Heart left ventricle (tissue), 16 donors: ENCODE results near the gene XYLT2. TPM values are rescaled to one million over a fixed set of nuclear protein-coding genes. Genes with fewer than 3 reads are reported as not detected.

Experiments
- ATAC-seq, 4 donors: fragments of 200-7000 bp; cut with Tn5 transposase; one replicate each; pipeline ENCODE4 v1.9.1; 2020 to 2022; ENCODE audit warnings: moderate library complexity in 4 of 4, mild to moderate bottlenecking in 3 of 4, moderate number of reproducible peaks in 1 of 4
- DNase-seq, 5 donors: peaks; one replicate each; pipeline ENCODE4 v3.0.0-alpha.2; 2020
- H3K27ac ChIP-seq, 12 donors: fragments of 200-600 bp; sonication (generic) in 4 of 12; one replicate each; pipeline versions ENCODE4 v1.5.0 to v1.8.0; 2016 to 2022; ENCODE audit warnings: mild to moderate bottlenecking in 2 of 12
- H3K27me3 ChIP-seq, 9 donors: fragments of 200-600 bp; sonication (generic) in 2 of 9; one replicate each; pipeline versions ENCODE4 v1.5.1 to v1.8.0; 2016 to 2022; ENCODE audit warnings: mild to moderate bottlenecking in 3 of 9
- H3K36me3 ChIP-seq, 9 donors: fragments of 200-600 bp; sonication (generic) in 2 of 9; one replicate each; pipeline versions ENCODE4 v1.5.0 to v1.8.0; 2018 to 2022; ENCODE audit warnings: mild to moderate bottlenecking in 2 of 9
- H3K4me1 ChIP-seq, 12 donors: fragments of 200-600 bp; sonication (generic) in 4 of 12; one replicate each; pipeline versions ENCODE4 v1.5.0 to v1.8.0; 2016 to 2022; ENCODE audit warnings: mild to moderate bottlenecking in 3 of 12
- H3K4me3 ChIP-seq, 12 donors: fragments of 200-600 bp; sonication (generic) in 4 of 12; one replicate each; pipeline versions ENCODE4 v1.5.0 to v1.8.0; 2017 to 2022; ENCODE audit warnings: mild to moderate bottlenecking in 9 of 12, moderate library complexity in 4 of 12
- H3K9me3 ChIP-seq, 12 donors: fragments of 200-600 bp; sonication (generic) in 4 of 12; one replicate each; pipeline versions ENCODE4 v1.5.0 to v1.8.0; 2016 to 2022; ENCODE audit warnings: mild to moderate bottlenecking in 1 of 12
- POLR2A ChIP-seq, 2 donors: fragments of 450-650 bp; IDR thresholded peaks; one replicate each; pipeline ENCODE4 v1.6.1; 2017; ENCODE audit warnings: antibody characterized with exemption in 2 of 2, mild to moderate bottlenecking in 2 of 2, moderate library complexity in 2 of 2
- WGBS, 4 donors: extraction: QIAGEN DNeasy Blood & Tissue Kit in 2 of 4; methylation state at CpG; one replicate each; pipeline versions ENCODE4 v1.1.5 to v1.1.7; 2013 to 2018; 5-methylcytosine and 5-hydroxymethylcytosine counted together
- intact Hi-C, 10 donors: fragments of 100-400 bp; cut with DNase I; formaldehyde crosslinking; loops; one replicate each; pipeline versions ENCODE4 v1.11.1 to v1.14.2; 2022
- polyA plus RNA-seq, 2 donors: library from polyadenylated mRNA; stranded (reverse); fragments of 200-250 nt; gene quantifications; one replicate each; pipeline ENCODE4 v1.2.3, GENCODE V29; 2013
- total RNA-seq, 9 donors: library from RNA; depleted of rRNA in 2 of 9; stranded (reverse); fragments of >200 nt in 2 of 9; fragmentation: NEBNext Ultra II Directional in 3 of 9; extraction: Animal tissue kit (Norgen Biotek cat#: 25700) in 3 of 9; gene quantifications; one replicate each; pipeline versions ENCODE4 v1.1.0 to v1.2.4, GENCODE V29; 2016 to 2023
- TF ChIP-seq, protein P1 (sequence below), 12 donors: fragments of 200-600 bp; sonication (generic) in 4 of 12; IDR thresholded peaks; one replicate each; pipeline versions ENCODE4 v1.5.0 to v1.8.0; 2018 to 2022; ENCODE audit warnings: antibody characterized with exemption in 12 of 12, mild to moderate bottlenecking in 5 of 12
- donor health status: ischemic (EF 13 %, LVEDD 7.1; RV severe dilation, severe dysfunction).
- donor health status: healthy with polysubstance abuse.
- donor health status: DM: no; HTN: yes; CAD: no.
- donor health status: DM: no; HTN: no; CAD: no.
- donor health status: ischemic (EF 25% LVEDD 6.9; RV normal size, moderate dysfunction).
- donor health status: ischemic (EF 25% LVEDD 5.7; RV mildly dilated, moderate dysfunction).
- donor health status: healthy.
- donor health status: DM: yes; HTN: yes; CAD: no.
- donor health status: ischemic (EF 35%, LVEDD 5.7; RV mildly dilated, moderate dysfunction).
- donor health status: nonischemic (EF 11% LVEDD 7.7; RV severe dilation, severe dysfunction).
- donor health status: DM: yes; HTN: yes; CAD: no.
- donor health status: PGD.
- donor health status: ischemic (EF 29% LVEDD 5.4; RV normal size, mild dysfunction).
- donor health status: nonischemic (EF 23%, LVEDD 6.1; RV moderate dilation, normal function).

The XYLT2 gene
- total and polyA plus RNA-seq, 11 donors = 9.5 to 19.2 (median 13.3) TPM

DNA sequence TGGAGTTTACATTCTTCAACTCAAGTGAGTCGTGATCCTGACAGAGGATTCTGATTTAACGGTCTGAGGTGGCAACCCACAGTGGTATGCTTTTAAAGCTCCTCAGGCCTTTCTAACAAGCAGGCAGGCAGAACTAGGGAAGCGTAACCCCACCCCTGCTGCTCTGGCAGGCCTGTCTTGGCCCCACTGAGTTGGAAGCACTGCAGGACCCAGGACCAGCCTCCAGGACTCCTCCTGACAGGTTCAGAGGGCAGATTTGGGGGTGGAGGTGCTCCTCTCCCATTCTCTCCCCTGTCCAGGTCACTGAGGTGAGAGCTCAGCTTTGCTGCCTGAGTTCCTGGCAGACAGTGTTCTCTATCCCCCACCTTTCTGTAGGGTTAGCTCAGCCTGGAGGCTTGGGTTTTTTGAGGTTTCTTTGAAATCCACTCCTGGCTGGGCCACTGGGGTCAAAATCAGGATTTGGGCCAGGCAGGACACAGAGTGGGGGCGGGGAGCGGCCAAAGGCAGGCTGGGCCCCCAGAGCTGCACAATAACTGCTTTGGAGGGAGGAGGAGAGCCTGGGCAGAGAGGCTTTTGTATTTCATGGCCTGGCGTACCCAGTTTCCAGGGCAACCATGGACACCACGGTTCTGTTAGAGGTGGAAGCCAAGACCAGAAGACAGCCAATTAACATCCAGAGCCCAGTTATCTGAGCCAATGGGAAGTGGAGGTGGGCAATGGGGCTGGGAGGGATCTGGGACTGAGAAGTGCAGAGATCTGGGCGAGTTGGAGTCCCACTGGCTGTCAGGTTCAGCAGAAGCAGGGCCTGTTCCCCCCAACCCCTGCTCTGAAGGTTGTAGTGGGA lies 17.5 kb downstream of the XYLT2 start:
- DNase-seq = no peak

DNA sequence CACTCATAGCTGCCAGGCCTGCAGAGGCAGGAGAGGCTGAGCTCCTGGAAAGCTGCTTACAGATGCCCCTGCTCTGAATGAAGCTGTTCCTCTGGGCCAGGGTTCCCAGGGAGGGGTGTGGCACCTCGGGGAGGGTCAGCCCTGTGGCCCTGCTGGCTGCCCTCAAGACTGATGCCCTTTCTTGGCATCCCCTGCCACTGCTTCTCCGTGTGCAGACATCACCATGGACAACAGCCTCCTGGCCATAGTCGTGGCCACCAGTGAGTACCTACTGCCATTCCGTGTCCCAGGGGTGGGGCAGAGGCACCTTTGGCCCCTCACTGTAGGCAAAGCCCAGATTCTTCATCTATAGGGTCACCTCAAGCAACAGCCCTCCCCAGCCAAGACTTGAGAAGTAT lies 18.1 kb downstream of the XYLT2 start:
- H3K36me3 ChIP-seq = peaks cover 0 to 61% (median 55%) of the 10 kb centered on the region in 9 donors
- TF ChIP-seq POLR2A (IDR thresholded peaks at IDR 0.05) = no peak
- TF ChIP-seq, protein P1, sequence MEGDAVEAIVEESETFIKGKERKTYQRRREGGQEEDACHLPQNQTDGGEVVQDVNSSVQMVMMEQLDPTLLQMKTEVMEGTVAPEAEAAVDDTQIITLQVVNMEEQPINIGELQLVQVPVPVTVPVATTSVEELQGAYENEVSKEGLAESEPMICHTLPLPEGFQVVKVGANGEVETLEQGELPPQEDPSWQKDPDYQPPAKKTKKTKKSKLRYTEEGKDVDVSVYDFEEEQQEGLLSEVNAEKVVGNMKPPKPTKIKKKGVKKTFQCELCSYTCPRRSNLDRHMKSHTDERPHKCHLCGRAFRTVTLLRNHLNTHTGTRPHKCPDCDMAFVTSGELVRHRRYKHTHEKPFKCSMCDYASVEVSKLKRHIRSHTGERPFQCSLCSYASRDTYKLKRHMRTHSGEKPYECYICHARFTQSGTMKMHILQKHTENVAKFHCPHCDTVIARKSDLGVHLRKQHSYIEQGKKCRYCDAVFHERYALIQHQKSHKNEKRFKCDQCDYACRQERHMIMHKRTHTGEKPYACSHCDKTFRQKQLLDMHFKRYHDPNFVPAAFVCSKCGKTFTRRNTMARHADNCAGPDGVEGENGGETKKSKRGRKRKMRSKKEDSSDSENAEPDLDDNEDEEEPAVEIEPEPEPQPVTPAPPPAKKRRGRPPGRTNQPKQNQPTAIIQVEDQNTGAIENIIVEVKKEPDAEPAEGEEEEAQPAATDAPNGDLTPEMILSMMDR (IDR thresholded peaks at IDR 0.05) = no peak
- 38 to 77% (median 60%) methylated on average over 2 to 4 of the region's 4 CpGs for WGBS, 4 donors
- no peaks in the 10 kb centered on the region for H3K27me3 ChIP-seq
- H3K4me3 ChIP-seq = no peak overlapping the region
- intact Hi-C loops = loop anchor here in 4 of 10 donors (5.0 to 10.0 kb wide), 3 partner anchors 111 to 259 kb away; partner anchors contain the start of gene RSAD1 (in 3 of the 4)
- peaks cover 0 to 45% (median 10%) of the 10 kb centered on the region in 12 donors for H3K4me1 ChIP-seq
- ATAC-seq (no peak), DNase-seq (no peak)
- no peaks in the 10 kb centered on the region for H3K9me3 ChIP-seq
- H3K27ac ChIP-seq = no peak overlapping the region

More for the DNA sequence above, 17.5 kb downstream of the XYLT2 start:
- Histone ChIP-seq H3K27me3 (no peaks in the 10 kb centered on the region), H3K4me3 (no peak overlapping the region), H3K36me3 (peaks cover 0 to 61% (median 55%) of the 10 kb centered on the region in 9 donors), H3K27ac (no peak overlapping the region), H3K9me3 (no peaks in the 10 kb centered on the region), H3K4me1 (peaks cover 0 to 48% (median 10%) of the 10 kb centered on the region in 12 donors)
- no peak for ATAC-seq
- TF ChIP-seq, protein P1 (IDR thresholded peaks at IDR 0.05) = no peak
- no peak for TF ChIP-seq POLR2A (IDR thresholded peaks at IDR 0.05)
- intact Hi-C loops = loop anchor here in 4 of 10 donors (5.0 to 10.0 kb wide), 3 partner anchors 111 to 259 kb away; partner anchors contain the start of gene RSAD1 (in 3 of the 4)
- 59 to 68% (median 65%) methylated on average over 8 of the region's 8 CpGs for WGBS, 4 donors

DNA sequence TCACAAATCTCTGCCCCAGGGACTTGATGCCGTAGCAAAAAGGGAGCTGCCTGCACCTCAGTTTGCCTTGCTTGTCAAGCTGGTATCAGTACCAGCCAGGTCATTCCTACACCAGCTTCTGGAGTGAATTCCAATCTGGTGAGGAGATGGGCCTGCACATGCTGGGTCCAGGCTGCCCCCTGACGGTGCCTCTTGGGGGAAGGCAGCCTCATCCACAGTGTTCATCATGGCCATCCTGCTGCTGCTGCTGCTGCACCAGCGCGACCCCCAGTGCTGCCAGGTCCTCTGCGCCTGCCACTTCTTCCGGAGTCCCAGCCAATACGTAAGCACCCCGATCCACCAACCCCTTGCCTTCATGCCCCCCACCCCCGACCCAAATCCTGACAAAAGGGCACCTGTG lies 18.8 kb downstream of the XYLT2 start:
- 66 to 73% (median 70%) methylated on average over 8 to 9 of the region's 9 CpGs for WGBS, 4 donors
- DNase-seq (no peak), ATAC-seq (no peak)
- Histone ChIP-seq H3K4me1 (peaks cover 0 to 39% (median 8%) of the 10 kb centered on the region in 12 donors), H3K9me3 (no peaks in the 10 kb centered on the region), H3K36me3 (peaks cover 0 to 61% (median 57%) of the 10 kb centered on the region in 9 donors), H3K4me3 (no peak overlapping the region), H3K27ac (no peak overlapping the region), H3K27me3 (no peaks in the 10 kb centered on the region)
- intact Hi-C loops = loop anchor here in 4 of 10 donors (5.0 to 10.0 kb wide), 3 partner anchors 110 to 260 kb away; partner anchors contain the start of gene RSAD1 (in 3 of the 4)
- TF ChIP-seq, protein P1 (IDR thresholded peaks at IDR 0.05) = no peak

DNA sequence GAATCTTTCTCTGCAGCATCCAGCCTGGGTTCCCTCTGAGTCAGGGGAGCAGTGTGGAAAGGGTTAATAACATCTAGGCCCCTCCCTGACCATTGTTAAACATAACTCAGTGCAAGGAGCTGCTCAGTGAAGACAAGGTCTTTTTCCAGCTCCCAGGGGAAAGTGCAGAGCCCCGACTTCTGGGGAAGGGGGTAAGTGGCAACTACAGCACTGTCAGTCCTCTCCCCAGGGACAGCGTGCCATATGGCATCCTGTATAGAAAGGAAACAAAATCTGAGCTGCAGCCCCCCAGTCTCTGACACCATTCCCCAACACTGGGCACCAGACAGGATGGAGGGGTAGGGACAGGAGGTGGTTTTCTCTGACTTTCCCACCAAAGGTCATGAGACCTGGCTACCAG lies 19.2 kb downstream of the XYLT2 start:
- TF ChIP-seq, protein P1 (IDR thresholded peaks at IDR 0.05) = no peak
- no peak for TF ChIP-seq POLR2A (IDR thresholded peaks at IDR 0.05)
- intact Hi-C loops = loop anchor here in 3 of 10 donors (10.0 kb wide), 2 partner anchors 110 to 260 kb away; partner anchors contain the start of gene RSAD1 (in 2 of the 3)
- Histone ChIP-seq H3K36me3 (peaks cover 0 to 61% (median 57%) of the 10 kb centered on the region in 9 donors), H3K27ac (no peak overlapping the region), H3K27me3 (no peaks in the 10 kb centered on the region), H3K4me3 (no peak overlapping the region), H3K9me3 (no peaks in the 10 kb centered on the region), H3K4me1 (peaks cover 0 to 38% (median 8%) of the 10 kb centered on the region in 12 donors)
- DNase-seq = no peak
- ATAC-seq = no peak
- 50 to 54% (median 53%) methylated on average over 2 of the region's 2 CpGs for WGBS, 4 donors
